ENCODE data around the gene PRKACA.

DNA sequence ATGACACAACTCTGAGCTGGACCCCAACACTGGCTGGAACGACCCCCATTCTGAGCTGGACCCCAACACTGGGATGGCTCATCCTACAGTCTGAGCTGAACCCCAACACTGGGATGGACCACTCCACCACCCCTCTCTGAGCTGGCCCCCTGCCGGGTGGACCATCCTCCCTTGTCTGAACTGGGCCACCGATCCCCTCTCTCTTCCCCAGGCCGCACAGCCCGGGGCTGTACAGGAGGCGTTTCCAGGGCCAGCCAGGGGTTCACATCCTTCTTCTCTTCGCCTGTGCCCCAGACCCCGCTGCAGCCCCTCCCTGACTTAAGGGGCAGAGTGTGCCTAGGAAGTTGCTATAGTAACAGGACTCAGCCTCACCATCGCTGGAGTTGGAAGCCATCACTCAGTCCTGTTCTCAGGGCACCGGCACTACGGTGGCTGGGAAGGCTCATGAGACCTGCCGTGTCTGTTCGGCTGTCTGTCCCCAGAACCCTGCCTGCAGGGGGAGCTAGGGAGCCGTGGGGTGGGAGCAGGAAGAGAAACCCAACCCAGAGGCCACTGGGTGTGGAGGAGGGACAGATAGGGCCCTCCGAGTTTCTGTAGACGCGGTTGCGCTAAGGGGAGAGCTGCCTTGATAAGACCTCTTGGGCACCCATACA, 3.7 kb downstream of the PRKACA start:
- TF ChIP-seq, protein P1, sequence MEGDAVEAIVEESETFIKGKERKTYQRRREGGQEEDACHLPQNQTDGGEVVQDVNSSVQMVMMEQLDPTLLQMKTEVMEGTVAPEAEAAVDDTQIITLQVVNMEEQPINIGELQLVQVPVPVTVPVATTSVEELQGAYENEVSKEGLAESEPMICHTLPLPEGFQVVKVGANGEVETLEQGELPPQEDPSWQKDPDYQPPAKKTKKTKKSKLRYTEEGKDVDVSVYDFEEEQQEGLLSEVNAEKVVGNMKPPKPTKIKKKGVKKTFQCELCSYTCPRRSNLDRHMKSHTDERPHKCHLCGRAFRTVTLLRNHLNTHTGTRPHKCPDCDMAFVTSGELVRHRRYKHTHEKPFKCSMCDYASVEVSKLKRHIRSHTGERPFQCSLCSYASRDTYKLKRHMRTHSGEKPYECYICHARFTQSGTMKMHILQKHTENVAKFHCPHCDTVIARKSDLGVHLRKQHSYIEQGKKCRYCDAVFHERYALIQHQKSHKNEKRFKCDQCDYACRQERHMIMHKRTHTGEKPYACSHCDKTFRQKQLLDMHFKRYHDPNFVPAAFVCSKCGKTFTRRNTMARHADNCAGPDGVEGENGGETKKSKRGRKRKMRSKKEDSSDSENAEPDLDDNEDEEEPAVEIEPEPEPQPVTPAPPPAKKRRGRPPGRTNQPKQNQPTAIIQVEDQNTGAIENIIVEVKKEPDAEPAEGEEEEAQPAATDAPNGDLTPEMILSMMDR (IDR thresholded peaks at IDR 0.05): no peak
- TF ChIP-seq POLR2A (IDR thresholded peaks at IDR 0.05): no peak
